SJSA1 (cell line): Measurements from ENCODE around the gene SLC39A12. TPM values are rescaled to one million over a fixed set of nuclear protein-coding genes. Genes with fewer than 3 reads are reported as not detected.

Experiments
- DNase-seq, 2 experiments: peaks; one replicate each; pipeline ENCODE4 v3.0.0-alpha.2; 2015 to 2020; ENCODE audit warnings: low spot score in 2 of 2, low read depth in 1 of 2
- H3K27ac ChIP-seq: fragments of 250-450 bp; sonication (Bioruptor Pico); 2 replicates; pipeline ENCODE4 v1.5.1; 2020; ENCODE audit warnings: mild to moderate bottlenecking, moderate library complexity
- H3K27me3 ChIP-seq: fragments of 250-450 bp; sonication (Bioruptor Pico); replicated peaks from 2 replicates; pipeline ENCODE4 v1.5.1; 2020; ENCODE audit warnings: mild to moderate bottlenecking, moderate library complexity
- H3K36me3 ChIP-seq: fragments of 250-450 bp; sonication (Bioruptor Pico); 2 replicates; pipeline ENCODE4 v1.5.1; 2020; ENCODE audit warnings: mild to moderate bottlenecking
- H3K4me1 ChIP-seq: fragments of 250-450 bp; sonication (Bioruptor Pico); replicated peaks from 2 replicates; pipeline ENCODE4 v1.6.1; 2021; ENCODE audit warnings: mild to moderate bottlenecking
- H3K4me3 ChIP-seq: fragments of 250-450 bp; sonication (Bioruptor Pico); 2 replicates; pipeline ENCODE4 v1.5.1; 2020; ENCODE audit warnings: mild to moderate bottlenecking
- H3K9me3 ChIP-seq: fragments of 250-450 bp; sonication (Bioruptor Pico); replicated peaks from 2 replicates; pipeline ENCODE4 v1.5.1; 2020; ENCODE audit warnings: mild to moderate bottlenecking
- total RNA-seq: library from RNA; depleted of rRNA; stranded (reverse); fragments of >200 nt; shearing (Covaris generic); gene quantifications from 2 replicates; pipeline ENCODE4 v1.2.3, GENCODE V29; 2014

Gene SLC39A12
- total RNA-seq, 1 experiment from 2014 or later = not detected

GRCh38 chr10:18044976-18045720, 93.4 kb downstream of the SLC39A12 start:
- no peak overlapping the region for H3K27ac ChIP-seq
- H3K4me1 ChIP-seq = no peaks in the 10 kb centered on the region
- H3K9me3 ChIP-seq = no peaks in the 10 kb centered on the region
- no peak for DNase-seq
- no peaks in the 10 kb centered on the region for H3K36me3 ChIP-seq
- no peak overlapping the region for H3K4me3 ChIP-seq
- H3K27me3 ChIP-seq = no peaks in the 10 kb centered on the region

DNA sequence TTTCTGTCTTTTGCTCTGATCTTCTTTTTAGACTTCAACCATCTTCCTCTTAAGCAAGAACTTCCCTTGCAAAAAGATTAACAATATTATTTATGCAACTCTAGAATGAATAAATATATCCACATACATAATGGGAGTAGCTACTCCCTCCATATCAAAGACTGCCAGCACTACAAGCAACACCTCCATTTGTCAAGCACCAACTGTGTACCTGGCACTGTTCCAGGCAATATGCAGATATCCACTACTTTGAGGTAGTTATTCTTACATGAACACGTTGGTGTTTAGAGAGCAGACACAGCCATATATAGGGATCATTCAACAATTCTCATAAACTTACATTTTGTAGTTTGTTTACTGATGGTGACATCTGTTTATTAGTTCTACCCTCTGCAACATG, 104.9 kb downstream of the SLC39A12 start:
- Histone ChIP-seq H3K27ac (no peak overlapping the region), H3K4me1 (no peaks in the 10 kb centered on the region), H3K4me3 (no peak overlapping the region), H3K27me3 (no peaks in the 10 kb centered on the region), H3K36me3 (no peaks in the 10 kb centered on the region), H3K9me3 (no peaks in the 10 kb centered on the region)
- DNase-seq = no peak

DNA sequence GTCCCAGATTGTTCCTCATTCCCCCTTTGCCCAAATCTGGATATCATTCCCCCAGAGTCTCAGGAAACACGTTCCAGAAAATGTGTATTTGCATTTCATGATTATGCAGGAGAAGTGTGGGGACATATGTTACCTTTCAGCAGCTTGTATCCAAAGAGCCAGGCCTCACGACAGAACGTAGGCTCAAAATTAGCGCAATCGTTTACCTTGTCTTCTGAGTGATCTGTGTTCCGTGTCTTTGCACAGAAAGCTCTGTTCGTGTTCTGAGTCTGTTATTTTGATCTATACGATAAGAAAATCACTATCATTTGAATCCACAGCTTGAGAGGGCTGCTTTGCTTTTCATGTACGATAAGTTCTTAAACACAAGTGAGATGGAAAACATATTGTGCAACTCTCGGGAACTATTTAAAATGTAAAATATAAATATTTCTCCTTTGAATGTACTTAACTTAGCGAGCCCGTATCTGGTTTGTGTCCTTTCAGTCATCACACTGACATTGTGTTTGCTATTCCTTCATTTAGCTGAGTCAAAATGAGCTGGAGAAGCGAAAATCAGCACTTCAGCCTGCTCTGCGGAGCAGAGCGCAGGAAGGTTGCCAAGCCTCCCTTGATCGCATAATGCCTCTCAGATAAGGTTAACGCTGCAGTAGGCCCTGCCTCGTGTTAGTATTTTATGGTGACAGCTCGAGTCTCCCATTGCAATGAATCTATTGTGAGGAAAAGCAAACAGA, 108.3 kb downstream of the SLC39A12 start:
- Histone ChIP-seq H3K27me3 (no peaks in the 10 kb centered on the region), H3K27ac (no peak overlapping the region), H3K36me3 (no peaks in the 10 kb centered on the region), H3K9me3 (no peaks in the 10 kb centered on the region), H3K4me1 (no peaks in the 10 kb centered on the region), H3K4me3 (no peak overlapping the region)
- DNase-seq = no peak

GRCh38 chr10:18066947-18067346, 115.2 kb downstream of the SLC39A12 start:
- Histone ChIP-seq H3K9me3 (no peaks in the 10 kb centered on the region), H3K4me3 (no peak overlapping the region), H3K36me3 (no peaks in the 10 kb centered on the region), H3K27ac (no peak overlapping the region), H3K4me1 (no peaks in the 10 kb centered on the region; the same call in 1 of the 2 replicates), H3K27me3 (peaks cover 2% of the 10 kb centered on the region; the same call in 1 of the 2 replicates)
- no peak for DNase-seq

DNA sequence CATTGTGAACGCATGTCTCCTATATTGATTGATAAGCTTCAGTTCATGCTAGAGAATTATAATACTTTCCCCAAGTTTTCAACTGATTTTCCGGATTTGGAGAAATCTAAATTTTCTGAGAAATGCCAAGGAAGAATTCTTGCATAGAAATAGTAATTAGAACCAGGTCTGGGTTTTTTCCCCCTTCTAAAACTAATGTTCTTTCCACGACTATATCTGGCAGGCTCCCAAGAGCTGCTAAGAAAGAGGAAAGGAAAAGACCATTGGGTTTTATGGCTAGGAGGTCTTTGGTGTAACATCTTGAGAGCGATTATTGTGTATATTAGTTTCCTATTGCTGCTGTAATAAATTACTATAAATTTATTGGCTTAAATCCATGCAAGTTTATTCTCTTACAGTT, 116.7 kb downstream of the SLC39A12 start:
- Histone ChIP-seq H3K4me3 (no peak overlapping the region), H3K27ac (no peak overlapping the region), H3K27me3 (peaks cover 2% of the 10 kb centered on the region; the same call in 1 of the 2 replicates), H3K4me1 (no peaks in the 10 kb centered on the region; the same call in 1 of the 2 replicates), H3K9me3 (no peaks in the 10 kb centered on the region), H3K36me3 (no peaks in the 10 kb centered on the region)
- no peak for DNase-seq

- H3K27ac ChIP-seq = no peak overlapping the region
- peaks cover 2% of the 10 kb centered on the region; the same call in 1 of the 2 replicates for H3K27me3 ChIP-seq
- no peaks in the 10 kb centered on the region for H3K36me3 ChIP-seq
- H3K9me3 ChIP-seq = no peaks in the 10 kb centered on the region
- no peak overlapping the region for H3K4me3 ChIP-seq
- DNase-seq = no peak
- H3K4me1 ChIP-seq = no peaks in the 10 kb centered on the region
Observed at GRCh38 chr10:18071591-18071990, 119.9 kb downstream of the SLC39A12 start.

GRCh38 chr10:18073314-18073713, 121.6 kb downstream of the SLC39A12 start:
- no peaks in the 10 kb centered on the region for H3K9me3 ChIP-seq
- no peak for DNase-seq
- no peak overlapping the region for H3K27ac ChIP-seq
- peaks cover 2% of the 10 kb centered on the region; the same call in 1 of the 2 replicates for H3K27me3 ChIP-seq
- no peak overlapping the region for H3K4me3 ChIP-seq
- H3K4me1 ChIP-seq = no peaks in the 10 kb centered on the region
- H3K36me3 ChIP-seq = no peaks in the 10 kb centered on the region

GRCh38 chr10:18075881-18076280, 124.2 kb downstream of the SLC39A12 start:
- Histone ChIP-seq H3K9me3 (no peaks in the 10 kb centered on the region), H3K27ac (no peak overlapping the region), H3K36me3 (no peaks in the 10 kb centered on the region), H3K4me3 (no peak overlapping the region), H3K27me3 (no peaks in the 10 kb centered on the region), H3K4me1 (peaks cover 6% of the 10 kb centered on the region)
- DNase-seq = no peak

DNA sequence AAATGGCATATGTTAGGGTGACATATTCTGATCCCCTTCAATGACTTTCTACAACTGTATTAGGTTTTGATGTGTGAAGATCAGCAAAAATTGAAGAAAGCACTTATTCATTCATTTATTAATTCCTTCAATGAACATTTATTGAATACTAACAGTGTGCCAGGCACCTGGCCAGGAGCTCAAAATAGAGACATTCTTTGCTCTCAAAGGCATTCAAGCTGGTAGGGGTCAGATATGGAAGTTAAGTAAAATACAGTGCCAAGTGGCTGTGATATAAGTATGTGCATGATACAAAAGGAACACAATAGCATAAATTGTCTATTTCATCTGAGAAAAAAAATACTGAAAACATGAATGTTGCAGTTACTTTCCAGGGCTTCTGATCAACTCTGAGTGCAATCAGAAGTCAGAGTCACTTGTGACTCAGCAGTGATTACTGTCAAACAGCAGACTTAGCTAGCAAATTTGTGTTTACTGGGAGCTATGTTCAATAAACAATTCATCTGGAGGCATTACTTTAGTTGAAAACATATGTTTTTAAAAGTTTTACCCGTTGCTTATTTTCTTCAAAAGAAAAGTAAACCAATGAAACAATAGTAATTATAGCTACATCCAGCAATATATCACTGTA, 128.1 kb downstream of the SLC39A12 start:
- no peaks in the 10 kb centered on the region for H3K9me3 ChIP-seq
- H3K27me3 ChIP-seq = no peaks in the 10 kb centered on the region
- no peak overlapping the region for H3K4me3 ChIP-seq
- H3K4me1 ChIP-seq = peaks cover 6% of the 10 kb centered on the region
- DNase-seq = peak in 1 of 2 experiments; percentile 19
- H3K36me3 ChIP-seq = no peaks in the 10 kb centered on the region
- H3K27ac ChIP-seq = no peak overlapping the region

GRCh38 chr10:18082381-18082780, 130.7 kb downstream of the SLC39A12 start:
- H3K4me3 ChIP-seq = no peak overlapping the region
- H3K27me3 ChIP-seq = no peaks in the 10 kb centered on the region
- no peaks in the 10 kb centered on the region for H3K9me3 ChIP-seq
- no peaks in the 10 kb centered on the region for H3K36me3 ChIP-seq
- peaks cover 6% of the 10 kb centered on the region for H3K4me1 ChIP-seq
- no peak overlapping the region for H3K27ac ChIP-seq
- no peak for DNase-seq

DNA sequence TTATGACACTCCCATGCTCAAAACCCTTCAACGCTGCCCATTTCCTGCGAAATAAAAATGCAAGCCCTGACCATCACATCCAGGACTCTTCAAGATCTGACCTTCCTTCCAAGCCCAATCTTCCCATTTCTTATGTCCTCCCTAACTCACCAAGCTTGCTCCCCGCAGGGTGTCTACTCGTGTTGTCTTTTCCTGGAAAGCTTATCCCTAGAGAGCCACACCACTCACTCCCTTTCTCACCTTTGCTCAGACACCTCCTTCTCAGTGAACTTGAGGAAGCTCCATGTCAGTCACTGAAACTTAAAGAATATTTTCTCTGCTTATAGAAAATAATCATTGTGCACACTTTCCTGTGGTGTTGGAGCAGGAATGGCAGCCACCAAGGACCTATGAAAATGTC, 134.1 kb downstream of the SLC39A12 start:
- DNase-seq = no peak
- H3K4me3 ChIP-seq = no peak overlapping the region
- no peaks in the 10 kb centered on the region for H3K27me3 ChIP-seq
- H3K4me1 ChIP-seq = no peaks in the 10 kb centered on the region
- H3K9me3 ChIP-seq = no peaks in the 10 kb centered on the region
- H3K27ac ChIP-seq = no peak overlapping the region
- H3K36me3 ChIP-seq = no peaks in the 10 kb centered on the region

DNA sequence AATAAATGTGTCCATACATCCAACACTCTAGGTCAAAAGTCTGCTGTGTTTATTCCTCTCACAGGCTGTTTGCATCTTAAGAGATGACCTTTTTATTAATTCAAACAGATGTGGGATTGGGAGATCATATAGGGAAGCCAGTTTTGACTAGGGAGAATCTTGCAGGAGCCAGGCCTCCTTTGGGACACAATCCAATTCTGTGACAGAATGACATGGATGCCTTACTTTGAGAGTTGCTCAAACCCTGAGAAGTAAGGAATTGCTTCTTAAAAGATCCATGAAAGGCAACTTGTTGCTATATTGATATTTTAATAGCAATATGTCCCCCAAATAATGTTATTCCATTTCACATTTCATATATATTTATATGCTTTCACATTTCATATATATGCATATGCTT, 135.0 kb downstream of the SLC39A12 start:
- H3K36me3 ChIP-seq = no peaks in the 10 kb centered on the region
- no peaks in the 10 kb centered on the region for H3K27me3 ChIP-seq
- H3K9me3 ChIP-seq = no peaks in the 10 kb centered on the region
- DNase-seq = no peak
- no peak overlapping the region for H3K27ac ChIP-seq
- H3K4me1 ChIP-seq = no peaks in the 10 kb centered on the region
- H3K4me3 ChIP-seq = no peak overlapping the region

- no peak overlapping the region for H3K4me3 ChIP-seq
- H3K27me3 ChIP-seq = no peaks in the 10 kb centered on the region
- no peak for DNase-seq
- H3K36me3 ChIP-seq = no peaks in the 10 kb centered on the region
- H3K9me3 ChIP-seq = no peaks in the 10 kb centered on the region
- H3K4me1 ChIP-seq = no peaks in the 10 kb centered on the region
- H3K27ac ChIP-seq = no peak overlapping the region
Observed at GRCh38 chr10:18087355-18087754, 135.6 kb downstream of the SLC39A12 start.
